PC-3 (cell line): ENCODE measurements around the gene HOMER3. TPM values are rescaled to one million over a fixed set of nuclear protein-coding genes. Genes with fewer than 3 reads are reported as not detected.

Experiments used
- ATAC-seq: fragments of 200-7000 bp; cut with Tn5 transposase; 2 replicates; pipeline ENCODE4 v1.9.1; 2020; ENCODE audit warnings: mild to moderate bottlenecking, moderate library complexity
- BruUV-seq: library from RNA; stranded (reverse); fragments of 400-500 nt; replicated peaks from 2 replicates; lab custom pipeline; 2021; lab: Mats Ljungman, UMichigan
- CTCF ChIA-PET: fragments of 300-600 bp; sonication (Branson Sonifier 250); formaldehyde crosslinking; loops from one replicate; lab custom pipeline; 2022; ENCODE audit warnings: antibody characterized with exemption; lab: Charles Lee
- POLR2A ChIA-PET: fragments of 300-600 bp; sonication (Branson Sonifier 250); formaldehyde crosslinking; loops from one replicate; lab custom pipeline; 2022; ENCODE audit warnings: antibody characterized with exemption; ENCODE audit not compliant: unreplicated experiment; lab: Charles Lee
- DNase-seq: peaks from one replicate; pipeline ENCODE4 v3.0.0-alpha.2; 2015
- H2AFZ ChIP-seq: fragments of 300-600 bp; sonication (generic); 2 replicates; pipeline ENCODE4 v1.6.0; 2016; ENCODE audit warnings: antibody characterized with exemption, low read length
- H3F3A ChIP-seq: fragments of 300-600 bp; sonication (generic); one replicate; pipeline ENCODE4 v1.6.0; 2017; ENCODE audit warnings: antibody characterized with exemption, low read length, control low read depth, mild to moderate bottlenecking; ENCODE audit not compliant: unreplicated experiment
- H3K27ac ChIP-seq: fragments of 300-600 bp; sonication (generic); 2 replicates; pipeline ENCODE4 v1.5.1; 2016; ENCODE audit warnings: mild to moderate bottlenecking, low read length
- H3K27me3 ChIP-seq: fragments of 300-600 bp; sonication (generic); 2 replicates; pipeline ENCODE4 v1.6.1; 2016; ENCODE audit warnings: low read length, mixed read lengths
- H3K36me3 ChIP-seq: fragments of 300-600 bp; sonication (generic); 2 replicates; pipeline ENCODE4 v1.6.1; 2016; ENCODE audit warnings: low read depth, mixed run types, low read length, mixed read lengths
- H3K4me1 ChIP-seq: fragments of 300-600 bp; sonication (generic); 2 replicates; pipeline ENCODE4 v1.5.1; 2016; ENCODE audit warnings: low read length; ENCODE audit not compliant: insufficient read depth
- H3K4me2 ChIP-seq: fragments of 300-600 bp; sonication (generic); 2 replicates; pipeline ENCODE4 v1.6.0; 2016; ENCODE audit warnings: low read length
- H3K4me3 ChIP-seq: fragments of 300-600 bp; sonication (generic); 2 replicates; pipeline ENCODE4 v1.5.1; 2016; ENCODE audit warnings: mild to moderate bottlenecking, low read length, mixed read lengths
- H3K79me2 ChIP-seq: fragments of 300-600 bp; sonication (generic); 2 replicates; pipeline ENCODE4 v1.6.1; 2017; ENCODE audit warnings: low read length, mixed read lengths
- H3K9ac ChIP-seq: fragments of 300-600 bp; sonication (generic); 2 replicates; pipeline ENCODE4 v1.6.0; 2016; ENCODE audit warnings: mild to moderate bottlenecking, low read length
- H3K9me2 ChIP-seq: fragments of 300-600 bp; sonication (generic); replicated peaks from 2 replicates; pipeline ENCODE4 v1.6.1; 2016; ENCODE audit warnings: mixed run types, low read length, mixed read lengths
- H3K9me3 ChIP-seq: fragments of 300-600 bp; sonication (generic); 2 replicates; pipeline ENCODE4 v1.6.1; 2016; ENCODE audit warnings: low read length, mixed read lengths
- H4K20me1 ChIP-seq: fragments of 300-600 bp; sonication (generic); 2 replicates; pipeline ENCODE4 v1.6.1; 2016; ENCODE audit warnings: low read length, mixed read lengths
- CTCF ChIP-seq: fragments of 300-600 bp; sonication (generic); conservative IDR thresholded peaks from 2 replicates; pipeline ENCODE4 v1.5.1; 2017; ENCODE audit warnings: antibody characterized with exemption, low read depth, mild to moderate bottlenecking, low read length
- EZH2 ChIP-seq: fragments of 300-600 bp; sonication (generic); IDR thresholded peaks from one replicate; pipeline ENCODE4 v1.6.1; 2017; ENCODE audit warnings: antibody characterized with exemption, mild to moderate bottlenecking, low read length; ENCODE audit not compliant: unreplicated experiment
- EZH2phosphoT487 ChIP-seq: fragments of 300-600 bp; sonication (generic); IDR thresholded peaks from 2 replicates; pipeline ENCODE4 v1.6.1; 2018; ENCODE audit warnings: mild to moderate bottlenecking, antibody characterized with exemption, low read length, borderline replicate concordance
- intact Hi-C: fragments of 100-400 bp; cut with micrococcal nuclease; formaldehyde crosslinking; loops from 2 replicates; pipeline ENCODE4 v1.9.0; 2023
- total RNA-seq: library from RNA; depleted of rRNA; stranded (reverse); fragments of >200 nt; gene quantifications from 2 replicates; pipeline ENCODE4 v1.2.3, GENCODE V29; 2014

Gene HOMER3
- total RNA-seq, 1 experiment from 2014 or later, result 118 TPM

GRCh38 chr19:18915639-18916038 is 25.4 kb downstream of the HOMER3 start:
- Histone ChIP-seq H4K20me1 (0 out of 2 replicates have a peak, but pooled peaks cover 6% of the 10 kb centered on the region), H3K4me3 (no peak overlapping the region), H3K36me3 (peaks cover 13% of the 10 kb centered on the region; the same call in 1 of the 2 replicates), H3F3A (no peaks in the 10 kb centered on the region), H3K4me1 (peaks cover 16% of the 10 kb centered on the region), H2AFZ (no peak overlapping the region), H3K27ac (no peak overlapping the region), H3K9me3 (no peaks in the 10 kb centered on the region), H3K9me2 (no peaks in the 10 kb centered on the region), H3K27me3 (no peaks in the 10 kb centered on the region), H3K4me2 (no peak overlapping the region), H3K9ac (no peak overlapping the region), H3K79me2 (peaks cover 73% of the 10 kb centered on the region)
- BruUV-seq, result no TSS peak
- TF ChIP-seq EZH2phosphoT487 (no peak), CTCF (peak; percentile 64), EZH2 (no peak)
- ATAC-seq, result no peak
- ChIA-PET POLR2A (no interaction called here), CTCF (no interaction called here)
- peak; percentile 55 for DNase-seq
- intact Hi-C loops, result no loop called here

- Histone ChIP-seq H3K4me1 (peaks cover 11% of the 10 kb centered on the region; the same call in 1 of the 2 replicates), H2AFZ (no peak overlapping the region), H3K27me3 (no peaks in the 10 kb centered on the region), H3K27ac (no peak overlapping the region), H3K9ac (no peak overlapping the region), H3K9me3 (no peaks in the 10 kb centered on the region), H3K36me3 (peaks cover 18% of the 10 kb centered on the region; the same call in 1 of the 2 replicates), H3K9me2 (no peaks in the 10 kb centered on the region), H4K20me1 (0 out of 2 replicates have a peak, but pooled peaks cover 6% of the 10 kb centered on the region), H3K4me3 (no peak overlapping the region), H3K79me2 (peaks cover 55% of the 10 kb centered on the region), H3K4me2 (no peak overlapping the region), H3F3A (no peaks in the 10 kb centered on the region)
- BruUV-seq, result no TSS peak
- DNase-seq, result no peak
- POLR2A ChIA-PET, result no interaction called here
- CTCF ChIA-PET, result no interaction called here
- TF ChIP-seq EZH2phosphoT487 (no peak), CTCF (no peak), EZH2 (no peak)
- intact Hi-C loops, result no loop called here
- no peak for ATAC-seq
Measured at GRCh38 chr19:18913466-18913865, 27.6 kb downstream of the HOMER3 start.

GRCh38 chr19:18912933-18913332 is 28.1 kb downstream of the HOMER3 start:
- Histone ChIP-seq H3K79me2 (peaks cover 50% of the 10 kb centered on the region), H3F3A (no peaks in the 10 kb centered on the region), H3K9me3 (no peaks in the 10 kb centered on the region), H3K4me3 (no peak overlapping the region), H3K9me2 (no peaks in the 10 kb centered on the region), H3K27ac (no peak overlapping the region), H3K27me3 (no peaks in the 10 kb centered on the region), H4K20me1 (0 out of 2 replicates have a peak, but pooled peaks cover 6% of the 10 kb centered on the region), H3K4me2 (no peak overlapping the region), H2AFZ (no peak overlapping the region), H3K9ac (no peak overlapping the region), H3K4me1 (peaks cover 11% of the 10 kb centered on the region; the same call in 1 of the 2 replicates), H3K36me3 (peaks cover 18% of the 10 kb centered on the region; the same call in 1 of the 2 replicates)
- no TSS peak for BruUV-seq
- ChIA-PET POLR2A (no interaction called here), CTCF (no interaction called here)
- no peak for TF ChIP-seq EZH2phosphoT487
- TF ChIP-seq EZH2, result no peak
- no peak for TF ChIP-seq CTCF
- ATAC-seq (no peak), DNase-seq (no peak)
- intact Hi-C loops, result no loop called here
